GM10847 (cell line): ENCODE results near the gene MUC3A.

Experiments
- POLR2A ChIP-seq: IDR thresholded peaks from 2 replicates; pipeline ENCODE4 v1.6.1; 2011; ENCODE audit not compliant: insufficient read length; ENCODE audit errors: extremely low read depth

Gene MUC3A

DNA sequence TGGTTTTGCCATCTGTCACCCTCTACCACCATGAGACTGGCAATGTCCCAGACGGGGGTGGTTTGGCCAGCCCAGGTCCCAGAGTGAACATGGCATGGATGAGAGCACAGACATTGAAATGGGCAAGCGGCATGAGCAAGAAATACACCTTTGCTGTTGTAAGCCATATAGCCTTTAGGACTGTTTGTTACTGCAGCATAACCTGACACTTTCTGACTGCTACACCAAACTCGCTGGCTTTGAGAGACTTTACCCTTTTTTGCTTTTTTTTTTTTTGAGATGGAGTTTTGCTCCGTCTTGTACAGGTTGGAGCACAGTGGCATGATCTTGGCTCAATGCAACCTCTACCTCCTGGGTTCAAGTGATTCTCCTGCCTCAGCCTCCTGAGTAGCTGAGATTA is 5.2 kb upstream of the MUC3A start:
- no peak for TF ChIP-seq POLR2A

DNA sequence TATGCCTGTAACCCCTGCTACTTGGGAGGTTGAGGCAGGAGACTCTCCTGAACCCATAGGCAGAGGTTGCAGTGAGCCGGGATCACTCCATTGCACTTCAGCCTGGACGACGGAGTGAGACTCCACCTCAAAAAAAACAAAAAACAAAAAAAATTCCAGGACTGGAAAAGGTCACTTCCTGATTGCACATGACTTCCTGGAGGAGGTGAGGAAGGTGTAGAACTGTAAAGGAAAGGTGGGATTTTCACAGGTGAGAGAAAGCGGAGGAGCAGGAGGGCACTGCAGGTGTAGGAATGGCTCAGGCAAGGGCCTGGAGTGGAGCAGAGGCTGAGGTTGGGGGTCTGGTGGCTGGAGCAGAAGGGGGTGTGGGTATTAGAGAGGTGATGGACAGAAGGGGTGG is 3.2 kb upstream of the MUC3A start:
- TF ChIP-seq POLR2A = no peak

DNA sequence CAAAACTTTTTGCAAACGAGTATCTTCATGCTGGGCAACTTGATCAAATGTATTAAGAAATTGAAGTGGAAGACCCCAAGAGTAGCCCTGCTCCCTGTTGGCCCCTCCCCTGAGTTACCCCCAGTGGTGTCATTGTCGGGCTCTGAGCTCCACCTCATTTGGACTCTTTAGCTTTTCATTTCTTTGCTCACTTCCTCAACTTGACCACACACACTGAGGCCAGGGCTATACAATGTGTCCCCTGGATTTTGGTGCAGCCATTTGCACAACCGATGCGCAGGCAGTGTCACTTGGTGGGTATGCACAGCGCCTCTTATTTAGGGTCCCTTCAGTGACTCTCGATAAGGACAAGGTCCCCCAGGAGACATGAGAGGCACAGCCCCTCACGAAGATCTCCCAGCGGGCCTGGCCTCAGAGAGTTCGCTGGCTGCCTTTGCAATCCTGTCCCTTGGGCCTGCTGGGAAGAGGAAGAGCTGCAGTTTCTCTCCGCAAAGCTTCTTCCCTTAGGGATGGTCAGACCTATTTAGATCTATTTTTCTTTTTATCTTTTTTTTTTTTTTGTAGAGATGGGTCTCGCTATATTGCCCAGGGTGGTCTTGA is 2.5 kb upstream of the MUC3A start:
- no peak for TF ChIP-seq POLR2A

DNA sequence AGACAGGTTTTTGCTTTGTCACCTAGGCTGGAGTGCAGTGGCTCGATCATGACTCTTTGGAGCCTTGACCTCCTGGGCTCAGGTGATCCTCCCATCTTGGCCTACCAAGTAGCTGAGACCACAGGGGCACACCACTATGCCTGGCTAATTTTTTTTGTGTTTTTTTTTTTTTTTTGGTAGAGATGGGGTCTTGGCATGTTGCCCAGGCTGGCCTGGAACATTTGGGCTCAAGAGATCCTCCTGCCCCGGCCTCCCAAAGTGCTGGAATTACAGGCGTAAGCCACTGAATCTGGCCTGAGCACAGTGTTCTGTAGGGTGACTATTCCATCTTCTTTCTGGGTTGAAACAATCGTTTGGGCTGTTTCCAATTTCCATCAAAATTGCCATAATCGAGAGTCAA is 1.5 kb upstream of the MUC3A start:
- no peak for TF ChIP-seq POLR2A

DNA sequence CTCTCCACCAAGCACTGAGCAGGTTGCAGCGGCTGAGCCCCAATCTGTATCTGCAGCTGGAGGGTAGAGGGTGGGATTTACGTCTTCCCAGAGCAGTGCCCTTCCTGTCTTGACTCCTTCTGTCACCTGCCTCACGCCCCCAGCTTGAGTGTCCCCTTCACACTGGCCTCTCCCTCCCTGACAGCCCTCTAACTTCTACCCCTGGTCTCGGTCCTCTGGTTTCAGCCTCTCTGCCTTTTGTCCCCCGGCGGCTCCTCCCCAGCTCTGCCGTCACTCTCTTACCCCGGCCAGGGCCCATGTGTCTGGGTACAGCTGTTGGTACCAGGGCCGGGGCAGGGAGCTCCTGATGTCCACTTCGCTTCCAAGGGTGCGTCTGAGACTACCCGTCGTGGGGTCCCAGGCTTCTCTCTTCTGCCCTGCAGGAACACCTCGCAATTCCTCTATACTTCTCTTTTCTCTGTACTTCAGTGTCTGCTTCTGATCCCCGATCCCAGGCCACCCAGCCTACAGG is 654 bp downstream of the MUC3A start:
- TF ChIP-seq POLR2A = no peak

DNA sequence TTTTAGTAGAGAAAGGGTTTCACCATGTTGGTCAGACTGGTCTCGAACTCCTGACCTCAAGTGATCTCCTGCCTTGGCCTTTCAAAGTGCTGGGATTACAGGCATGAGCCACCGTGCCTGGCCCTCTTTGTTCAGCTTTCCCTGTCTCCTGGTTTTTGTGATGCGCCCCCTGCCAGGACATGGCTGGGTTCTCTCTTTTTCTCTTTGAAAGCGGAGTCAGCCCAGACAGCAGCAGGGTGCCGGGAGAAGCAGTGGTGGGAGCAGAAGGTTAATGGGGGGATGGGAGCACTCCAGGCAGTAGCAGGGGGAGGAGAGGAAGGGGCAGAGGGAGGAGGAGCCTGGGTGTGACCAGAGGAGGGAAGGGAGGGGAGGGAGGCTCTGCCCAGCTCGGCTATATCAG is 1.8 kb downstream of the MUC3A start:
- no peak for TF ChIP-seq POLR2A

DNA sequence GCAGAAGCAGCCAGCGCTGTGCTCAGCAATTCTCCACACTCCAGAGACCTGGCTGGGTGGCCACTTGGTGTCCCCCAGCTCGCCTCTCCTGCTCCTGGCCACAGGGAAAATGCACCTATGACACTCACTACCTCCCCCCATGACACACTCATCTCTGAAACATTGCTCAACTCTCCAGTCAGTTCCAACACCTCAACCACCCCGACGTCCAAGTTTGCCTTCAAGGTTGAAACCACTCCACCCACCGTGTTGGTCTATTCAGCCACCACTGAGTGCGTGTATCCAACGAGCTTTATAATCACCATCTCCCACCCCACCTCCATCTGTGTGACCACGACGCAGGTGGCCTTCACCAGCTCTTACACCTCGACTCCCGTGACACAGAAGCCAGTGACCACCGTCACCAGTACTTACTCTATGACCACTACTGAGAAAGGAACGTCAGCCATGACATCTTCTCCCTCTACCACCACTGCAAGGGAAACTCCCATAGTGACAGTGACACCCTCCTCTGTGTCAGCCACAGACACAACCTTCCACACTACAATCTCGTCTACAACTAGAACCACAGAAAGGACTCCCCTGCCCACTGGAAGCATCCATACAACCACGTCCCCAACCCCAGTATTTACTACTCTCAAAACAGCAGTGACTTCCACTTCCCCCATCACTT is 2.7 kb downstream of the MUC3A start:
- no peak for TF ChIP-seq POLR2A

DNA sequence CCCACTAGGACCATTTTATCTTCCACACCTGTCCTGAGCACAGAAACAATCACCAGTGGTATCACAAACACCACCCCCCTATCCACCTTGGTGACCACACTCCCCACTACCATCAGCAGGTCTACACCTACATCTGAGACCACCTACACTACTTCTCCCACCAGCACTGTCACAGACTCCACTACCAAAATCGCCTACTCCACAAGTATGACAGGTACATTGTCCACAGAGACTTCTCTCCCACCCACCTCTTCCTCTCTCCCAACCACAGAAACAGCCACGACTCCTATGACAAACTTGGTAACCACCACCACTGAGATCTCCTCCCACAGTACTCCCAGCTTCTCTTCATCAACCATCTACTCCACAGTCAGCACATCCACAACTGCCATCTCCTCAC is 3.3 kb downstream of the MUC3A start:
- TF ChIP-seq POLR2A = no peak

DNA sequence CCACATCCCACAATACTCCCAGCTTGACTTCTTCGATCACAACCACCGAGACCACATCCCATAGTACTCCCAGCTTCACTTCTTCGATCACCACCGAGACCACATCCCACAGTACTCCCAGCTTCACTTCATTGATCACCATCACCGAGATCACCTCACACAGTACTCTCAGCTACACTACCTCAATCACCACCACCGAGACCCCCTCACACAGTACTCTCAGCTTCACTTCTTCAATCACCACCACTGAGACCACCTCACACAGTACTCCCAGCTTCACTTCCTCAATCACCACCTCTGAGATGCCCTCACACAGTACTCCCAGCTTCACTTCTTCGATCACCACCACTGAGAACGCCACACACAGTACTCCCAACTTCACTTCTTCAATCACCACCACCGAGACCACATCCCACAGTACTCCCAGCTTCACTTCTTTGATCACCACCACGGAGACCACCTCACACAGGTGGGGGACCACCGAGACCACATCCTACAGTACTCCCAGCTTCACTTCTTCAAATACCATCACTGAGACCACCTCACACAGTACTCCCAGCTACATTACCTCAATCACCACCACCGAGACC is 8.6 kb downstream of the MUC3A start:
- TF ChIP-seq POLR2A = no peak

DNA sequence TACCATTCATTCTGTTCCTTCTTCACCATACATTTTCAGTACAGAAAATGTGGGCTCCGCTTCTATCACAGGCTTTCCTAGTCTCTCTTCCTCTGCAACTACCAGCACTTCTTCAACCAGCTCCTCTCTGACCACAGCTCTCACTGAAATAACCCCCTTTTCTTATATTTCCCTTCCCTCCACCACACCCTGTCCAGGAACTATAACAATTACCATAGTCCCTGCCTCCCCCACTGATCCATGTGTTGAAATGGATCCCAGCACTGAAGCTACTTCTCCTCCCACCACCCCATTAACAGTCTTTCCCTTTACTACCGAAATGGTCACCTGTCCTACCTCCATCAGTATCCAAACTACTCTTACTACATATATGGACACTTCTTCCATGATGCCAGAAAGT is 10.6 kb downstream of the MUC3A start:
- TF ChIP-seq POLR2A = no peak

DNA sequence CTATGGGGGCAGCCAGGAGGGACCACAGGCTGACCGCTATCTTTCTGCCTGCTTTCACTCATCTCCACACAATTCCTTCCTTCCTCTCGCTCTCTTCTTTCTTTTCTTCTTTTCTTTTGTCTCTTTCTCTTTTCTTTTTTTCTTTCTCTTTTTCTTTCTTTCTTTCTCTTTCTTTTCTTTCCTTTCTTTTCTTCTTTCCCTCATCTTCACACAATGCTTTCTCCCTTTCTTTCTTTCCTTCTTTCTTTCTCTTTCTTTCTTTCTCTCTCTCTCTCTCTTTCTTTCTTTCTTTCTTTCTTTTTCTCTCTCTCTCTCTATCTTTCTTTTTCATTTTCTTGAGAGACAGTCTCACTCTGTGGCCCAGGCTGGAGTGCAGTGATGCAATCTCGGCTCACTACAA is 13.2 kb downstream of the MUC3A start:
- TF ChIP-seq POLR2A = no peak

DNA sequence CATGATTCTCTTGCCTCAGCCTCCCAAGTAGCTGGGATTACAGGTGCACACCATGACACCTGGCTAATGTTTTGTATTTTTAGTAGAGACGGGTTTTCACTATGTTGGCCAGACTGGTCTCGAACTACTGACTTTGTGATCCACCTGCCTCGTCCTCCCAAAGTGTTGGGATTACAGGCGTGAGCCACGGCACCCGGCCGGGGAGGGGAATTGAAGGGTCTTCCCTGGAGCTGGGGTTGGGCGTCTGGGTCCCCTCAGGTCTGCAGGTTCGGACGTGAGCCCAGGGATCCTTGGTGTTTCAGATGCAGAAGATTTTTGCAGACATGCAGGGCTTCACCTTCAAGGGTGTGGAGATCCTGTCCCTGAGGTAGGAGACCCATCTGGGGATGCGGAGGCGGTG is 14.1 kb downstream of the MUC3A start:
- no peak for TF ChIP-seq POLR2A

DNA sequence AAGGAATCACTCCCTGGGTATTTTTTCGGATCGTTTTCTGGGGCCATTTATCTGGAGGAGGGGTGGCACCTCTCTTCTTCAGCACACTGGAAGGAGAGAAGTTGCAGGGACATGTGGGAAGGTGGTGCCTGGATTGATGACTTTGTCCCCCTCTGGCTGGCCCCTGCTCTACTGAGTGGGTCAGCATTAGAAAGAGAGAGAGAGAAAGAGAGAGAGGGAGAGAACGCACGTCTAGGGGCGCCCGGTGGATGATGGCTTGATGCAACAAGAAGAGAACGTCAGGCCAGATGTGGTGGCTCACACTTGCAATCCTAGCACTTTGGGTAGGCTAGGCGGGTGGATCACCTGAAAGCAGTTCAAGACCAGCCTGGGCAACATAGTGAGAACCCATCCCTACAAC is 14.5 kb downstream of the MUC3A start:
- no peak for TF ChIP-seq POLR2A

DNA sequence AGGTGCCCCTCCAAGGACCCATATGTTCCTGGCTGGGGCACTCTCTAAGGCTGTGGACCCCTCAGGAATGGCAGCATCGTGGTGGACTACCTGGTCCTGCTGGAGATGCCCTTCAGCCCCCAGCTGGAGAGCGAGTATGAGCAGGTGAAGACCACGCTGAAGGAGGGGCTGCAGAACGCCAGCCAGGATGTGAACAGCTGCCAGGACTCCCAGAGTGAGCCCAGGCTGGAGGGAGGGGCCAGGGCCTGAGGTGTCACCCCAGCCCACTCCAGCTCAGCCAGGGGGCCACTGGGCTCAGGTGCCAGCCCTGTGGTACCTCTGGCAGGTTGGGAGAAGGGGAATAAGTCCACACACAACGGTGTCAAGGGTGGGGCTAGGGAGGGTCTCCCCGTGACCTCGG is 15.3 kb downstream of the MUC3A start:
- TF ChIP-seq POLR2A = no peak

DNA sequence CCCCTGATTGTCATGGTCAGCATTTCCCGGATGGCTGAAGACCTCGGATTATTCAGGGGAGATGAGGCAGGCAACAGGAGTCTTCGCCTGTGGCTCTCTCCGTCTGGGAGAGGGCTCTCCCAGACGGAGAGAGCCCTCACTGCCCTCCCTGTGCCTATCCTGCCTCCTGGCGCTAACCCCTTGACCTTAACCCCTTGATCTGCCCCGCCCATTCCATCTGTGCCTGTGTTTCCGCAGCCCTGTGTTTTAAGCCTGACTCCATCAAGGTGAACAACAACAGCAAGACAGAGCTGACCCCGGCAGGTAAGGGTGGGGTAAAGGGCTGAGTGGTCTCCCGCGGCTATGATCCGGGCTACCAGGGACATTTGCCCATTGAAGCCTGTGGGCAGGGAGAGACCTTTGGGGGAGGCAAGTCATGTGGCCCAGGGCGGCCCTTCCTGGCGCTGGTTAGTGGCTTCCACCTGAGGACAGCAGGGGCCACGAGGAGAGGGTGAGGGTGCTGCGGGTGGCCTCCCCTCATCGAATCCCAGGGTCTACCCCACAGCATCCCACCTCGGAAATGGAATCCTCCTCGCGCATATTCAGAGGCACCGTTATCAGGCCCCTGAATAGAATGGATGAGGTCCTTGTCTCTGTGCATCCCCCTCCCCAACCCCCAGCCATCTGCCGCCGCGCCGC is 15.8 kb downstream of the MUC3A start:
- no peak for TF ChIP-seq POLR2A
